ENCODE results near the gene MYO5B.

DNA sequence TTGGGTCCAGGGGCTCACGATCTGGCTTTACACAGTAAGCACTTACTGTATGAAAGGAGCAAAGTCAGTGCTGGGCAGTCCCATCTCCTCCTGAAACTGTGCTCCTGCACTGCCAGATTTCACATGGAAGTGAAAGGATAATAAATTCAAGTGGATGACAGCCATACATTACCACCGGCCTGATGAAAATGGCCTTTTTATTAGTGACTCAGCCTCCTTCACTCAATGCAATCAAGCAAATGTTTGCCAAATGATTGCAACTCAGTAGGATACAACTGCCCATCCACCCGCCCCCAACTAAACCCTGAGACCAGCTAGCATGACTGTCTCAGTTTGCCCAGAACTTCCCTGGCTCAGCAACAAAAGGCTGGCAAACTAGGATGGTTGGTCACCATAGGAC is 77.1 kb downstream of the MYO5B start:
- TF ChIP-seq POLR2A (IDR thresholded peaks at IDR 0.05; ENCODE audit: low read depth, low read length) (no peak), BCLAF1 (IDR thresholded peaks at IDR 0.05) (no peak), CHD2 (IDR thresholded peaks at IDR 0.05; ENCODE audit: borderline replicate concordance, low read depth, low read length) (no peak), CREB1 (IDR thresholded peaks at IDR 0.05; ENCODE audit: low read depth) (no peak)
- TF ChIP-seq, protein P1, sequence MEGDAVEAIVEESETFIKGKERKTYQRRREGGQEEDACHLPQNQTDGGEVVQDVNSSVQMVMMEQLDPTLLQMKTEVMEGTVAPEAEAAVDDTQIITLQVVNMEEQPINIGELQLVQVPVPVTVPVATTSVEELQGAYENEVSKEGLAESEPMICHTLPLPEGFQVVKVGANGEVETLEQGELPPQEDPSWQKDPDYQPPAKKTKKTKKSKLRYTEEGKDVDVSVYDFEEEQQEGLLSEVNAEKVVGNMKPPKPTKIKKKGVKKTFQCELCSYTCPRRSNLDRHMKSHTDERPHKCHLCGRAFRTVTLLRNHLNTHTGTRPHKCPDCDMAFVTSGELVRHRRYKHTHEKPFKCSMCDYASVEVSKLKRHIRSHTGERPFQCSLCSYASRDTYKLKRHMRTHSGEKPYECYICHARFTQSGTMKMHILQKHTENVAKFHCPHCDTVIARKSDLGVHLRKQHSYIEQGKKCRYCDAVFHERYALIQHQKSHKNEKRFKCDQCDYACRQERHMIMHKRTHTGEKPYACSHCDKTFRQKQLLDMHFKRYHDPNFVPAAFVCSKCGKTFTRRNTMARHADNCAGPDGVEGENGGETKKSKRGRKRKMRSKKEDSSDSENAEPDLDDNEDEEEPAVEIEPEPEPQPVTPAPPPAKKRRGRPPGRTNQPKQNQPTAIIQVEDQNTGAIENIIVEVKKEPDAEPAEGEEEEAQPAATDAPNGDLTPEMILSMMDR (IDR thresholded peaks at IDR 0.05 in 2 of 3, conservative IDR thresholded peaks at IDR 0.05 in 1 of 3; ENCODE audit: control insufficient read depth in 2 of 3, extremely low read depth in 1 of 3, insufficient read depth in 1 of 3, low read depth in 3 of 3, low read length in 3 of 3) = no peak
